Breast epithelium (tissue), 4 donors: Measurements from ENCODE around the gene PLA2G2D. TPM values are rescaled to one million over a fixed set of nuclear protein-coding genes. Genes with fewer than 3 reads are reported as not detected.

Experiments
- DNase-seq, 2 donors: peaks; one replicate each; pipeline ENCODE4 v3.0.0-alpha.2; 2019; ENCODE audit warnings: low spot score in 2 of 2
- H3K27ac ChIP-seq, 2 donors: fragments of 200-600 bp; sonication (generic) in 1 of 2; one replicate each; pipeline ENCODE4 v1.5.1; 2016 to 2019; ENCODE audit warnings: mild to moderate bottlenecking in 1 of 2
- H3K27me3 ChIP-seq, 2 donors: fragments of 200-600 bp; sonication (generic) in 1 of 2; one replicate each; pipeline versions ENCODE4 v1.5.1 to v1.6.0; 2017 to 2019; ENCODE audit warnings: control low read depth in 1 of 2, mild to moderate bottlenecking in 1 of 2
- H3K36me3 ChIP-seq: fragments of 200-600 bp; one replicate; pipeline ENCODE4 v1.5.1; 2019
- H3K4me1 ChIP-seq, 2 donors: fragments of 200-600 bp; sonication (generic); one replicate each; pipeline ENCODE4 v1.5.1; 2016 to 2019; ENCODE audit warnings: control low read depth in 1 of 2
- H3K4me3 ChIP-seq, 3 donors: fragments of 200-600 bp; sonication (generic); 1 replicate in 2 of 3; 2 replicates in 1 of 3; pipeline ENCODE4 v1.5.1; 2016 to 2019; ENCODE audit warnings: mild to moderate bottlenecking in 3 of 3, moderate library complexity in 2 of 3
- H3K9me3 ChIP-seq, 2 donors: fragments of 200-600 bp; sonication (generic) in 1 of 2; one replicate each; pipeline ENCODE4 v1.5.1; 2016 to 2019; ENCODE audit warnings: control low read depth in 1 of 2
- CTCF ChIP-seq, 3 donors: fragments of 450-650 bp; IDR thresholded peaks; one replicate each; pipeline ENCODE4 v1.5.1; 2016 to 2017; ENCODE audit warnings: antibody characterized with exemption in 3 of 3, mild to moderate bottlenecking in 3 of 3, moderate library complexity in 3 of 3
- POLR2A ChIP-seq: fragments of 450-650 bp; IDR thresholded peaks from one replicate; pipeline ENCODE4 v1.6.1; 2016; ENCODE audit warnings: antibody characterized with exemption, mild to moderate bottlenecking, moderate library complexity
- POLR2AphosphoS5 ChIP-seq, 3 donors: sonication (generic); formaldehyde crosslinking; IDR thresholded peaks; one replicate each; pipeline ENCODE4 v1.6.1; 2017; ENCODE audit warnings: antibody characterized with exemption in 3 of 3
- intact Hi-C: fragments of 100-400 bp; cut with DNase I; formaldehyde crosslinking; loops from one replicate; pipeline ENCODE4 v1.15.1; 2023; ENCODE audit warnings: low total_unique reads
- total RNA-seq, 3 donors: library from RNA; depleted of rRNA; stranded (reverse); fragments of >200 nt; gene quantifications; one replicate each; pipeline ENCODE4 v1.1.0, GENCODE V29; 2016

The PLA2G2D gene
- total RNA-seq, 3 donors from 2014 or later, result 0.44 TPM; not detected in 2

- Histone ChIP-seq H3K9me3 (peaks cover 20 to 22% of the 10 kb centered on the region in 2 donors), H3K27me3 (no peaks in the 10 kb centered on the region), H3K27ac (no peak overlapping the region), H3K36me3 (no peaks in the 10 kb centered on the region), H3K4me3 (no peak overlapping the region), H3K4me1 (no peaks in the 10 kb centered on the region)
- intact Hi-C loops, result loop anchor here (5.0 kb wide), 1 partner anchor 742 kb away; no protein-coding TSS in a partner anchor
- no peak for DNase-seq
- TF ChIP-seq POLR2AphosphoS5 (IDR thresholded peaks at IDR 0.05) (no peak), CTCF (IDR thresholded peaks at IDR 0.05) (no peak), POLR2A (no peak)
These were observed 45.4 kb upstream of the PLA2G2D start for GRCh38 chr1:20164694-20165202.

- Histone ChIP-seq H3K4me1 (no peaks in the 10 kb centered on the region), H3K9me3 (peaks cover 32 to 40% of the 10 kb centered on the region in 2 donors), H3K36me3 (no peaks in the 10 kb centered on the region), H3K4me3 (no peak overlapping the region), H3K27ac (no peak overlapping the region), H3K27me3 (no peaks in the 10 kb centered on the region)
- intact Hi-C loops, result no loop called here
- no peak for DNase-seq
- TF ChIP-seq POLR2A (no peak), CTCF (IDR thresholded peaks at IDR 0.05) (no peak), POLR2AphosphoS5 (IDR thresholded peaks at IDR 0.05) (no peak)
These were observed 40.7 kb upstream of the PLA2G2D start for GRCh38 chr1:20160034-20160433.

GRCh38 chr1:20158358-20159070 lies 39.2 kb upstream of the PLA2G2D start:
- H3K4me3 ChIP-seq, result no peak overlapping the region
- no peak overlapping the region for H3K27ac ChIP-seq
- intact Hi-C loops, result loop anchor here (10.0 kb wide), 1 partner anchor 244 kb away; no protein-coding TSS in a partner anchor
- no peaks in the 10 kb centered on the region for H3K27me3 ChIP-seq
- no peak for DNase-seq
- no peak for TF ChIP-seq POLR2AphosphoS5 (IDR thresholded peaks at IDR 0.05)
- no peak for TF ChIP-seq CTCF (IDR thresholded peaks at IDR 0.05)
- H3K36me3 ChIP-seq, result no peaks in the 10 kb centered on the region
- H3K4me1 ChIP-seq, result no peaks in the 10 kb centered on the region
- H3K9me3 ChIP-seq, result peaks cover 32 to 40% of the 10 kb centered on the region in 2 donors

- H3K9me3 ChIP-seq, result peaks cover 8 to 15% of the 10 kb centered on the region in 2 donors
- TF ChIP-seq POLR2AphosphoS5 (IDR thresholded peaks at IDR 0.05) (no peak), CTCF (IDR thresholded peaks at IDR 0.05) (no peak), POLR2A (no peak)
- intact Hi-C loops, result loop anchor here (10.0 kb wide), 1 partner anchor 240 kb away; no protein-coding TSS in a partner anchor
- H3K27me3 ChIP-seq, result no peaks in the 10 kb centered on the region
- H3K4me3 ChIP-seq, result peak overlapping the region in 1 of 3 donors; percentile 33
- no peak for DNase-seq
- H3K27ac ChIP-seq, result peak overlapping the region in 1 of 2 donors; percentile 44
- peaks cover 5 to 7% of the 10 kb centered on the region in 2 donors for H3K4me1 ChIP-seq
- no peaks in the 10 kb centered on the region for H3K36me3 ChIP-seq
These were observed 35.0 kb upstream of the PLA2G2D start for GRCh38 chr1:20154301-20154831.

- H3K4me1 ChIP-seq, result peaks cover 5 to 7% of the 10 kb centered on the region in 2 donors
- peak overlapping the region; percentile 83 to 89 for H3K27ac ChIP-seq
- no peaks in the 10 kb centered on the region for H3K36me3 ChIP-seq
- peak overlapping the region in 1 of 3 donors; percentile 68 for H3K4me3 ChIP-seq
- TF ChIP-seq POLR2A (no peak), CTCF (IDR thresholded peaks at IDR 0.05) (no peak), POLR2AphosphoS5 (IDR thresholded peaks at IDR 0.05) (no peak)
- H3K9me3 ChIP-seq, result peaks cover 0 to 1% of the 10 kb centered on the region in 2 donors
- H3K27me3 ChIP-seq, result no peaks in the 10 kb centered on the region
- intact Hi-C loops, result loop anchor here (10.0 kb wide), 1 partner anchor 238 kb away; no protein-coding TSS in a partner anchor
- peak in 1 of 2 donors; percentile 44 for DNase-seq
These were observed 33.7 kb upstream of the PLA2G2D start for GRCh38 chr1:20153000-20153418.
